Fibroblast of peridontal ligament (primary cell): ENCODE data around the gene JAKMIP1.

ENCODE experiments used
- DNase-seq: peaks from one replicate; pipeline ENCODE4 v3.0.0-alpha.2; 2010; ENCODE audit errors: extremely low read depth

Gene JAKMIP1

GRCh38 chr4:6180841-6181631 lies 19.3 kb downstream of the JAKMIP1 start:
- no peak for DNase-seq

DNA sequence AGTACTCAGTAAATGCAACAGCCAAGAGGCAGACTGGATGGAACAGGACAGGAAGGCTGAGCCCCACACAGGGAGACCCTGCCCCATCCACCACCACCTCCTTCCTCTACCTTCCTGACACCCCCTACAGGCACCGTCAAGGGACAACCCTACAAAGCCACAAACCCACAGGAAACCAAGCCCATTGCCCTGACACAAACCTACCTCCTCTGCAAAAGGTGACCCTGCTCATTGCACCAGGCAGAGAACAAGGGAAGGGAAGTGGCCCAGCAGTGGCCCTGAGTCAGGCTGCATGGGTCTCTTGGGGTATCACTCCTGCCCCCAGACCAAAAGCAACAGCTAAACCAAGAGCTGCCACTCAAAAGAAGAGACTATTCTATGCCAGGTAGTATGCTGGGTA lies 21.0 kb downstream of the JAKMIP1 start:
- no peak for DNase-seq

GRCh38 chr4:6178757-6179156 lies 21.6 kb downstream of the JAKMIP1 start:
- DNase-seq, result no peak

DNA sequence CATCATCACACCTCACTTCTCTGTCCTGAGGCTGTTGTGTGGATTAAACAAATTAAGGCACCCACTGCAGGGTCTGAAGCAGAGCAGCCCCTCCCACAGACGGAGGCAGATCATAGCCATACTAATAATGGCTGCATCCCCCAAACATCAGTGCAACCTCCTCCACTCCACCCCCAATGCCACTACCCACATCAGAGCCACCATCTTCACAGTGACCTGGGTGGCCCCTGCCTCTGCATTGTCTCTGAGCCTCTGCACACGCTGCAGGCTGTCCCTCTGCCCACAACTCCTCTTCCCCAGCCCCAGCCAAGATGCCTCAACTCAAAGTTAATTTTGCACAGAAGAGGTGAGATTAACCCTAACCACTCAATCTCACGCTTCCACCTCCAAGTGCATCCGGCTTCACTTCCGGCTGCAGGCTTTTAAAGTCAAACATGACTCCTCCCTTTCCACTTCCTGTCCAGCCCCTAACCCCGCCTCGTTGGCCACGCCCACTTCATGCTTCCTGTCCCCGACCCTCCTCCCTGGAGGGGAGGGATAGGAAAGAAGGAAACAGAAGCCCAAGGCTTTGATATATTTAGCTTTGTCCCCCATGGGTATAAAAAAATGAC lies 22.7 kb downstream of the JAKMIP1 start:
- no peak for DNase-seq

DNA sequence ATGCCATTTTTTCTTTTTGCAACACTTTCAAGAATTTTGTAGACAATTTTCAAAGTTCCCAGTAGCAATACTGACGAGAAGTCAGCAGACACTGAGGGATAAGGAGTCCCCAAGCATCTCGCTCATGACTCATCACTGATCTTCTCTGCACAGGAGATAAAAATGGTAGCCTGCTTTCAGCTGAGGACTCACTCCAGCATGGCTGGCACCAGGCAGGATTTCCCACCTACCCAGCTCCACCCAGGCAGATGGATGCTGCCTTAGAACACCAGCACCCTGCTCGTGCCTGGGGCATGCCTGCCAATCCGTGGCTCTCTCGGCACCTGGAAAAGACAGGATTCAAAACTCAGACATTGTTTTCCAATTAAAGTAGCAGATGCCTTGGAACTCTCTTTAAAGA lies 24.9 kb downstream of the JAKMIP1 start:
- DNase-seq, result no peak

GRCh38 chr4:6172927-6173200 lies 27.5 kb downstream of the JAKMIP1 start:
- DNase-seq, result no peak

DNA sequence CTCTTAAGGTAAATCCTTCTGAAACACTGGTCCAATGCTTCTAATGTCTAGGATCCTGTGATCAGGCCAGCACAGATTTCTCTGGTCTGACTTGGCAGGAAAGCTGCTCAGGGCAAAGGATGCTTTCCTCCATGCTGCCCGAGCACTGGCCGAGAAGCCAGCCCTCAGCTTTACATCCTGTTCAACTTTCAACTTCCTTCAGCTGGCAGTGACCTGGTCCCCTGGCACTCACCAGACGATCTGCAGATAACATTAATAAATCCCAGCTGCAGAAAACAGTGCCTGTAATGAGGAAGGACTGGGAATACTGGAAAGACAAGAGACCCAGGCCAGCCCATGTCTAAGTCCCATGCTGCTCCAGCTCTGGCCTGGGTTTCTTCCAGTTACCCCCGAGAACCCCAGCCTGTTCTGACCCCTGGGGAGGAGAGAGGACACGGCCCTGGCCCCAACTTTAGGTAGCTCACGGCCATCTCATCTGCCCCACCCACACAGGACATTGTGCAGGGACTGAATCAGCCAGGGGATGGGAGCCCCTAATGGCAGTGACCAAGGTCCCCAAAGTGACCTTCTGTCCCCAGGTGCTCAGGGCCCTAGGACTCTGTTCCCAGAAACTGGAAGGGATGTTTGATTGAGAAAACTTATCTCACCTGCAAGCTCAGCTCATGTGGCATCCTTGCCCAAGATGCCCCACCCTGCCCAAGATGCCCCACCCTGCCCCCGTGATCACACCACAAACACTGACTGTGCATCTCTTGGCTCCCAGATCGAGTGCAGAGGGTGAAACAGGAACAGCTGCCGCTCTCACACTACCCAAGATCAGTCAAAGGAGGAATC lies 28.0 kb downstream of the JAKMIP1 start:
- DNase-seq, result no peak

DNA sequence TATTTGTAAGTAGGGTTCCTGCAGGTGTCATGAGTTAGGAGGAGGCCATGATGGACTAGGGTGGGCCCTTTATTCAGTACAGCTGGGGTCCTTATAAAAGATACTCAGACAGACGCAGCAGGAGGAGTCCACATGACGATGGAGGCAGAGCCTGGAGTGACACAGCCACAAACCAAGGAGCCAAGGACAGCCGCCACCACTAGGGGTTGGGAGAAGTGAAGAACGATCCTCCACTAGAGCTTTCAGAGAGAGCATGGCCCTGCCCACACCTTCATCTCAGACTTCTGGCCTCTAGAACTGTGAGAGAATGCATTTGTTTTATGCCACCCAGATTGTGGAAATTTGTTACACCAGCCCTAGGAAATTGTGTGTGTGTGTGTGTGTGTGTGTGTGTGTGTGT lies 31.1 kb downstream of the JAKMIP1 start:
- DNase-seq, result no peak

DNA sequence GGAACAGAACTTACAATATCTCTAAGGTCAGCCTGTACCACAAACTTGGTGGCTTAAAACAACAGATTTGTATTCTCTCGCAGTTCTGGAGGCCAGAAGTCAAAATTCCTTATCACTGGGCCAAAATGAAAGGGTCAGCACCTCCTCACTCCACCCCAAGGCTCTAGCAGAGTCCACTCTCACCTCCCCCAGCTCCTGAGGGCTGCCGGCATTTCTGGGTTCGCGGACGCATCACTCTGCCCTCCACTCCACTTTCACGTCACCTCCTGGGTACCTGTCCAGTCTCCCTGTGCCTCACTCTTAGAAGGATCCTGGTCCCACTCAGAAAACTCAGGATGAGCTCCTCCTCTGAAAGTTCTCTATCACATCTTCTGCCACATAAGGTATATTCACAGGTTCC lies 34.6 kb downstream of the JAKMIP1 start:
- no peak for DNase-seq

- DNase-seq, result no peak
Observed at GRCh38 chr4:6162885-6163284, 37.5 kb downstream of the JAKMIP1 start.

GRCh38 chr4:6161921-6162464 lies 38.4 kb downstream of the JAKMIP1 start:
- no peak for DNase-seq

DNA sequence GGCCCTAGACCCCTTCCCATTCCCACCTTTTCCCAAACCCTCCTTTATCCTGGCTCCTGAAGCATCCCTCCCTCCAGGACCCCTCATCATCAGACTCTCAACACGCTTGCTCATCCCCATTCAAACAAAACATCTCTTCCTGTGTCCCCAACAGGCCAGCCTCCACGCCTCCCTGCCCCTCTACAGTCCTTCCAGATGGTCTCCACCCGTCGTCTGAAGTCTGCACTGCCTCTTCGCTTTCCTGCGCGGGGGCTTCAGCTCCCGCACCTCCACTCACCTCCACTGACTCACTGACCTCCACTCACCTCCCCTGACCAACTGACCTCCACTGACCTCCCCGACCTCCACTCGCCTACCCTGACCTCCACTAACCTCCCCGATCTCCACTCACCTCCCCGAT lies 39.8 kb downstream of the JAKMIP1 start:
- DNase-seq, result no peak

DNA sequence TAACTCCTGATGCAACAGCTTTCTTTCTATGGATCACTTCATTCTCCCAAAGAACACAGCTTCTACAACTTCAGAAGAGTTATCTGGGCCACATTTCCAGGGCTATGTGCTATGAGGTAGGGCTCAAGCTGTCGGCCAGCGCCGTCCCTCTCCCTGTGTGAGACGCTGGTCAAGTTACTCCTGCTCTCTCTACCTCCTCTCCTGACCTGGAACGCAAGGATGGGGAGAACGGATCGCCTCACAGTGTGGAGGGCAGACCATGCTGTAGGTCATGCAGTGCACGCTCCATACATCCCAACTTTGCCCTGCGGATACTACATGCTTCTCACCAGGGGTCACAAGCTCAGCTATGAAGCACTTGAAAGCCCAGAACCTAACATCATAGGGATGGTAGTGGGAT lies 42.4 kb downstream of the JAKMIP1 start:
- no peak for DNase-seq

DNA sequence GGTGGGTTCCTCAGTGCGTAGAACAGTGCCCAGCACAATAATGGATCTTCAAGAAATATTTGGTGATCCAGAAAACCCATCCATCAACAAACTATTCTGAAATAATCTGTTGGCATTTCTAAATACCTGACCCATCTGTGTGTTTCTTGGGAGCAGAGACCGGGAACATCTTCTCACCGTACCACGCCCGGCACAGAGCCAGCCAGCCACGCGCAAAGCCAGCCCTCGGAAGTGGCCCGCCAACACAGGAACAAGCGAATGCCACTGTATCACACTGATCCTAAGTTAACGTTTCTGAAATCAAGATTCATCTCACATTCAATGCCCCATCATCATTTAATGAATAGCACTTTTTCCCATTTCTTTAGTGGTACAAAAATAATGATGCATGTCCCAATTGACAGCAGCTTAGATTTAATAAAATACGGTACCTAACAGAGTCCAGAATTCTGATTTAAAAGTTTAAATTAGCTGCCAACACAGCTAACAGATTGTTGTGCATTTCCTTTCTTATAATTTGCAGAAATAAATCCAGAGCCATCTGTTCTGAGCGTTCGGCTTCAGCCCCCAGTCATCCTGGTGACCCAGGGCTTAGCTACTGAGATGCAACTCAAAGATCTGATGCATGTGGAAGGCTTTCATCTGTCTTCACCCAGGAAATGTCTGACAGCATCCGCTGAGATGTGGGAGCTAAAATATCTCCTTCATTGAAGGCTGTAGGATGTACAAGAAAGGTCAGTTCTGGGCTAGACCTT lies 44.2 kb downstream of the JAKMIP1 start:
- DNase-seq, result no peak

GRCh38 chr4:6154875-6155274 lies 45.5 kb downstream of the JAKMIP1 start:
- no peak for DNase-seq

DNA sequence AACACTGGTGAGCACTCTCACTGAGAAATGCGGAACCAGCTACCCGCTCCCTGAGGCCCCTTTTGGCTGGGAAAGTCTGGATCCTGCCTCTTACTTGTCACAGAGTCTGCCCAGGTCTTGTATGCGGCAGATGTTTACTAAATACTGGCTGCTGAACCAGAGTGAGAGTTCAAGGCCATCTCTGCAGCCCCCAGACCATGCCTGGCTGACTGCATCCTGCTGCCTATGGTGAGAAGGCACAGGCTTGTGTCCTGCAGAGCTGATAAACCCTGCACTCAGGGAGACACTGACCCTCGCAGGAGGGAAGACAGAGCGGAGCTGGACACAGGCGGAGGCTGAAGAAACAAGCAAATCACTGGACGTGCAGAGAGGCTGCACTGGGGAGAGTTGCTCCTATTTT lies 46.5 kb downstream of the JAKMIP1 start:
- DNase-seq, result no peak

- no peak for DNase-seq
Observed at GRCh38 chr4:6152869-6153705, 47.3 kb downstream of the JAKMIP1 start.

DNA sequence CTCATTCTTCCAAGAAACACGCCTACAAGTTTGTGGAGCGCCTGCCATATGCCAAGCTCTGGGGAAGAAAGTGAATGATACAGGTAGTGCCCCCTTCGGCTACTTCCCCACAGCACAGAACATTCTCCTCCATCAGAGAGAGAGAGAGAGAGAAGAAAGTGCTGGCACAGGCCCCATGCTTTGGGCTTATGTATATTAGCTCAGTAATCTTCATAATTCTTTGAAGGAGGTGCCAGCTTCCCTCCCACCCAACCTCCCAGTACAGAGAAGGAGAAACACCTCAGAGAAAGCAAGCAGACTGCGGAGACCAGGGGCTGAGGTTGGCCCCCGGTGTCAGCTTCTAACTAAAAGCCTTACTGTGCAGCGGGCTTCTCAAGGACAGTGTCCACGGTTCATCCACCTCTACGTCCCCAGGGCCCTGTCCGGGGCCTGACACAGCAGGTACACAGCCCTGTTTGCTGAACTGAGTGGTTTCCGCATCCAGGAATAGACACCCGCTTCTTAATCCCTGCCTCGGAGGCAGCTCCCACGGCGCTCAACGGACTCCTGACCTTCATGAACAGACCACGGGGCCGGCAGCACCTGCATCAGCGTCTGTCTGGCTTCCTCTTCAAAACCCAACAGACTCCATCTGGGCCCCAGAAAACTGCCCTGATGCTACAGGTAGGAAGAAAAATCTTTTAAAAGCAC lies 50.2 kb downstream of the JAKMIP1 start:
- DNase-seq, result no peak

GRCh38 chr4:6148506-6149205 lies 51.7 kb downstream of the JAKMIP1 start:
- no peak for DNase-seq

DNA sequence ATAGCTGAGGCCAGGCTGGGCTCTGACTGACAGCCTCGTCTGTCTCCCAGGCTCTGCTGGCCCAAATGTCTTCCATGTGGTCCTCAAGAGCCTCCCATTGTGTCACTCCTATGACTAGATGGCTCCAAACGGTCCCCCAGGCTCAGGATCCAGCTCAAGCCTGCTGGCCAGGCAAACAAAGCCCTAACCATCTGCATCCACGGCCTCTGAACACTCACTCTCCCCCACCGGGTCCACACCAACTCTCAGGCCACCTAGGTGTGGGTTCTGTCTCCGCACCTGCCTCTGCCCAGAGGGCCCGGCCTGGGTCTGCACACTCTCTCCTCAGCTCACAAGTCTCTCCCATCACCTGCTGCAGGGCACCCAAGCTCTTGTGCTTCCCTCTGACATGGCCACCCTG lies 52.9 kb downstream of the JAKMIP1 start:
- DNase-seq, result no peak
